GM23338 (cell line): ENCODE measurements around the gene CLEC2D. TPM values are rescaled to one million over a fixed set of nuclear protein-coding genes. Genes with fewer than 3 reads are reported as not detected.

ENCODE experiments used
- ATAC-seq: fragments of 200-7000 bp; cut with Tn5 transposase; 3 replicates; pipeline ENCODE4 v1.9.1; 2020
- DNase-seq: peaks from one replicate; pipeline ENCODE4 v3.0.0-alpha.2; 2015; ENCODE audit warnings: low spot score
- H2AFZ ChIP-seq: fragments of 200-600 bp; sonication (generic); 2 replicates; pipeline ENCODE4 v1.8.0; 2016; ENCODE audit warnings: antibody characterized with exemption, mild to moderate bottlenecking, moderate library complexity
- H3F3A ChIP-seq: fragments of 200-600 bp; sonication (generic); replicated peaks from 2 replicates; pipeline ENCODE4 v1.8.0; 2017; ENCODE audit warnings: antibody characterized with exemption, mixed run types, low read depth
- H3K27ac ChIP-seq: fragments of 200-600 bp; sonication (generic); 2 replicates; pipeline ENCODE4 v1.6.1; 2016; ENCODE audit warnings: low read depth
- H3K27me3 ChIP-seq: fragments of 200-600 bp; sonication (generic); 2 replicates; pipeline ENCODE4 v1.8.0; 2016; ENCODE audit warnings: mild to moderate bottlenecking, mixed run types, moderate library complexity; ENCODE audit not compliant: insufficient read depth
- H3K36me3 ChIP-seq: fragments of 200-600 bp; sonication (generic); 2 replicates; pipeline ENCODE4 v1.8.0; 2016; ENCODE audit warnings: mild to moderate bottlenecking; ENCODE audit not compliant: insufficient read depth
- H3K4me1 ChIP-seq: fragments of 200-600 bp; sonication (generic); 2 replicates; pipeline ENCODE4 v1.8.0; 2016; ENCODE audit warnings: mild to moderate bottlenecking, moderate library complexity; ENCODE audit not compliant: insufficient read depth
- H3K4me2 ChIP-seq: fragments of 200-600 bp; sonication (generic); 2 replicates; pipeline ENCODE4 v1.7.1; 2017; ENCODE audit warnings: mixed run types
- H3K4me3 ChIP-seq: fragments of 200-600 bp; sonication (generic); 2 replicates; pipeline ENCODE4 v1.6.1; 2016; ENCODE audit warnings: mixed run types
- H3K79me2 ChIP-seq: fragments of 200-600 bp; sonication (generic); replicated peaks from 2 replicates; pipeline ENCODE4 v1.8.0; 2017; ENCODE audit warnings: mild to moderate bottlenecking; ENCODE audit not compliant: insufficient read depth
- H3K9me2 ChIP-seq: fragments of 200-600 bp; sonication (generic); 2 replicates; pipeline ENCODE4 v1.8.0; 2017; ENCODE audit not compliant: insufficient read depth
- H4K20me1 ChIP-seq: fragments of 200-600 bp; sonication (generic); replicated peaks from 2 replicates; pipeline ENCODE4 v1.8.0; 2017; ENCODE audit warnings: mild to moderate bottlenecking; ENCODE audit not compliant: insufficient read depth
- H3K27ac Mint-ChIP-seq: 2 replicates; pipeline ENCODE4 v1.8.0; 2020; ENCODE audit warnings: inconsistent platforms, mild to moderate bottlenecking, moderate library complexity, mixed read lengths
- H3K27me3 Mint-ChIP-seq: 3 replicates; pipeline ENCODE4 v1.8.0; 2022; ENCODE audit warnings: low read depth, mild to moderate bottlenecking, moderate library complexity, mixed read lengths, inconsistent platforms; ENCODE audit not compliant: insufficient read depth, poor library complexity
- H3K36me3 Mint-ChIP-seq: 3 replicates; pipeline ENCODE4 v1.8.0; 2021; ENCODE audit warnings: low read depth, mild to moderate bottlenecking, inconsistent platforms, moderate library complexity, mixed read lengths
- H3K4me1 Mint-ChIP-seq: 3 replicates; pipeline ENCODE4 v1.8.0; 2020; ENCODE audit warnings: mild to moderate bottlenecking, inconsistent platforms, mixed read lengths
- H3K4me3 Mint-ChIP-seq: 3 replicates; pipeline ENCODE4 v1.8.0; 2021; ENCODE audit warnings: moderate library complexity, mild to moderate bottlenecking, inconsistent platforms, mixed read lengths
- H3K9me3 Mint-ChIP-seq: 3 replicates; pipeline ENCODE4 v1.8.0; 2020; ENCODE audit warnings: moderate library complexity, mild to moderate bottlenecking, inconsistent platforms, mixed read lengths
- CTCF ChIP-seq, 2 experiments: fragments of 200-600 bp in 1 of 2; sonication (generic) in 1 of 2; conservative IDR thresholded peaks; 2 replicates each; pipeline versions ENCODE4 v1.5.1 to v1.6.1; 2016 to 2017; ENCODE audit warnings: antibody characterized with exemption in 2 of 2, low read depth in 2 of 2, mild to moderate bottlenecking in 2 of 2, moderate library complexity in 1 of 2
- EZH2phosphoT487 ChIP-seq: fragments of 200-600 bp; sonication (generic); IDR thresholded peaks from one replicate; pipeline ENCODE4 v1.8.1; 2018; ENCODE audit warnings: antibody characterized with exemption; ENCODE audit not compliant: unreplicated experiment
- POLR2AphosphoS5 ChIP-seq: IDR thresholded peaks from 2 replicates; pipeline ENCODE4 v1.6.1; 2016; ENCODE audit warnings: antibody characterized with exemption, low read depth
- ZNF114 ChIP-seq: fragments of 250-450 bp; sonication (Bioruptor Pico); IDR thresholded peaks from 2 replicates; pipeline ENCODE4 v1.5.0; 2020; ENCODE audit warnings: mild to moderate bottlenecking, moderate library complexity
- ZNF331 ChIP-seq: fragments of 250-450 bp; sonication (Bioruptor Pico); IDR thresholded peaks from 2 replicates; pipeline ENCODE4 v1.5.0; 2020; ENCODE audit warnings: low read depth, mild to moderate bottlenecking, moderate library complexity
- ZNF462 ChIP-seq: fragments of 250-450 bp; sonication (Bioruptor Pico); IDR thresholded peaks from 2 replicates; pipeline ENCODE4 v1.5.0; 2020; ENCODE audit warnings: mild to moderate bottlenecking, moderate library complexity
- polyA plus RNA-seq: library from polyadenylated mRNA; unstranded; fragments of >200 nt; fragmentation: Nextera tagmentation; extraction: Ambion mirVana; gene quantifications from 2 replicates; pipeline ENCODE4 v1.2.1, GENCODE V29; 2016
- total RNA-seq: library from RNA; depleted of rRNA; stranded (reverse); fragments of >200 nt; shearing (Covaris generic); gene quantifications from 2 replicates; pipeline ENCODE4 v1.2.3, GENCODE V29; 2014

Gene CLEC2D
- total and polyA plus RNA-seq, 2 experiments from 2014 or later: 6.9 to 7.1 TPM

- no peak for TF ChIP-seq CTCF (conservative IDR thresholded peaks at IDR 0.05; ENCODE audit: low read depth in 2 of 2)
- no peak for TF ChIP-seq POLR2AphosphoS5
- no peak for TF ChIP-seq ZNF114 (CRISPR knock-in tag)
Observed at GRCh38 chr12:9717070-9717925, 47.8 kb downstream of the CLEC2D start (continued).

GRCh38 chr12:9718968-9719367, 49.5 kb downstream of the CLEC2D start:
- Mint-ChIP-seq H3K36me3 (no peaks in the 10 kb centered on the region), H3K4me1 (no peaks in the 10 kb centered on the region), H3K4me3 (no peak overlapping the region), H3K27me3 (peaks cover 6% of the 10 kb centered on the region), H3K9me3 (no peaks in the 10 kb centered on the region), H3K27ac (no peak overlapping the region)
- no peaks in the 10 kb centered on the region for H3K36me3 ChIP-seq
- no peaks in the 10 kb centered on the region for H4K20me1 ChIP-seq
- ATAC-seq (no peak), DNase-seq (no peak)
- H2AFZ ChIP-seq: no peak overlapping the region
- no peaks in the 10 kb centered on the region for H3K27me3 ChIP-seq
- H3F3A ChIP-seq: no peaks in the 10 kb centered on the region
- no peak overlapping the region for H3K27ac ChIP-seq
- no peaks in the 10 kb centered on the region for H3K79me2 ChIP-seq
- H3K4me1 ChIP-seq: no peaks in the 10 kb centered on the region
- no peaks in the 10 kb centered on the region for H3K9me2 ChIP-seq
- no peak overlapping the region for H3K4me2 ChIP-seq
- H3K4me3 ChIP-seq: no peak overlapping the region
- TF ChIP-seq ZNF462 (CRISPR knock-in tag): no peak
- no peak for TF ChIP-seq ZNF331 (CRISPR knock-in tag)
- TF ChIP-seq EZH2phosphoT487: no peak
- no peak for TF ChIP-seq CTCF (conservative IDR thresholded peaks at IDR 0.05; ENCODE audit: low read depth in 2 of 2)
